Measurements from ENCODE around the gene ERCC6L2.

The ERCC6L2 gene

DNA sequence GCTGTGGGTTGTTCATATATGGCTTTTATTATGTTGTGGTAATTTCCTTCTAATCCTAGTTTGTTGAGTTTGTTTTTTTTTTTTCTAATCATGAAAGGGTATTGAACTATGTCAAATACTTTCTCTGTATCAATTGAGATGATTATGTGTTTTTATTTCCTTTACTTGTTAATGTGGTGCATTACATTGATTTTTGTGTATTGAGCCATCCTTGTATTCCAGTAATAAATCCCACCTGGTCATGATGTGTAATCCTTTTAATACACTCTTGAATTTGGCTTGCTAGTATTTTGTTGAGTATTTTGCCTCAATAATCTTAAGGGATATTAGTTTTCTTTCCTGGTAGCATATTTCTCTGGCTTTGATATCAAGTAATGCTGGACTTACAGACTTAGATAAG, 13.1 kb upstream of the ERCC6L2 start:
- no peak for DNase-seq

DNA sequence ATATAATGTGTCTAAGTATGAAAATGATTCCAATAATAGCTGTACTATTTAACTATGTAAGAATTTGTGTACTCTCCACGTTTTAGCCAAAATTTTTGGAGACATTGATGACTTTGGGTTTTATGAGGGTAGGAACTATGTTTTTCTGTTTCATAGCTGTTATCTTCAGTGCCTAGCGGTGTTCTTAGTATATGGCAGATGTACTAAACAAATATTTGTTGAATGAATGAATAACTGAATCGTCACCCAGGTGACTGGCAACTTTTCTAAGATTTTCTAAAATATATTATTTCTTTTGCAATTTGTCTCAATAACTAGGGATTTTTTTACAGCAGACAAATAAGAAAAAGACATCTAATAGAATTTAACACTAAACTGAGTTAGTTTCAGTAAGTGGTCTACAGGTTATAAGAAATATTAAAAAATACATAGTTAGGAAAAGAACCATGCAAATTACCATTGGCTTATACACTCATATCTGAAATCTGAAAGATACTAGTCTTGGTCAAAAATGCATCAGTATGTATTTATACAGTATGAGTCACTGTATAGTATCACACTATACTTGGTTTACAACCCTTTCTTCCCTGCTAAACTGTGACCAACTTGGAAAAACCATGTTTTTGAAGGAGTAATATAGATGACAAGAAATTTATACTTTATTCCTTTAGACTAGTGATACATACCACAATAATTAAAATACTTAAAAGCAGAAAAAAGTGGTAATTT, 10.5 kb upstream of the ERCC6L2 start:
- no peak for DNase-seq

DNA sequence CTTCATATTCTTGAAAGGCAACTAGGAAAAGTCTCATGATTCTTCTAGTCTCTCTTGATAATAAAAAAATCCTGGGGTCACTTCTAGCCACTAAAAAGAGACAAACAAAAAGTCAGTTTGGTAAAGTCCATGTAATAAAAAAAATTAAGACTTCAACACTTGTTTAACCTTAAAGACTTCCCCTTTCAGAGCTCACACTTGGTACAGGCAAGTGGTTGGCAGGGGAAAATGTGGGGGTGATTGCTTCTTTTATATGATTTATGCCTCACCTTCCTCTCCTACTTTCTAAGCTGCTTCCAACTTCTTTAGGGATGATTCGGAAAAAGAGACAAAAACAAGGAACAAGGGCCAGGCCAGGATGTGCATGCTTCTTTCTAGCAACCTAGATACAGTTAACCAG, 5.1 kb upstream of the ERCC6L2 start:
- no peak for DNase-seq

- no peak for DNase-seq
Measured at GRCh38 chr9:95870906-95871305, 4.6 kb upstream of the ERCC6L2 start.

DNA sequence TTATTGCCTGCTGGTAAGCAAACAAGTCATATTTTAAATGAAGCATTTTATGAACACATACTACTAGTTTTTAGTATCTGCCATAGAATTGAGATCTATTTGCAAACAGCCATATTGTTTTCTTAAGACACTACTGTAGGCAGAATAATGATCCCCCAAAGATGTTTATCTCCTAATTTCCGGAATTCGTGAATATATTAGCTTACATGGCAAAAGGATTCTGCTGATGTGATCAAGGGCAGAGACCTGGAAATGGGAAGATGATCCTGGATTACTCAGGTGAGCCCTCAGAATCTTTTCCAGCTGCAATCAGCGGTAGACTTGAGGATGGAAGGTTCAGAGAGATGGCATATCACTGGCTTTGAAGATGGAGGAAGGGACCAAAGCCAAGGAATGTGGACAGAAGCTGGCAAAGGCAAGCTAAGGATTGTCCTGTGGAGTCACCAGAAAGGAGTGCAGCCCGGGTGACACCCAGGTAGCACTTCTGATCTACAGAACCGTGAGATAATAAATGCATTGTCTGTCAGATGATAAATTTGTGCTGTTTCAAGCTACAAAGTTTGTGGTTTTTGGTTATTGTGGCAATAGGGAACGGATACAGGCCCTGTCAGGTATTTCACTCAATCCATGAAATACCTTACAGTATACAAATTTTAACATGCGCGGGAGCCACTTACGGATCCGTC, 1.0 kb upstream of the ERCC6L2 start:
- no peak for DNase-seq

DNA sequence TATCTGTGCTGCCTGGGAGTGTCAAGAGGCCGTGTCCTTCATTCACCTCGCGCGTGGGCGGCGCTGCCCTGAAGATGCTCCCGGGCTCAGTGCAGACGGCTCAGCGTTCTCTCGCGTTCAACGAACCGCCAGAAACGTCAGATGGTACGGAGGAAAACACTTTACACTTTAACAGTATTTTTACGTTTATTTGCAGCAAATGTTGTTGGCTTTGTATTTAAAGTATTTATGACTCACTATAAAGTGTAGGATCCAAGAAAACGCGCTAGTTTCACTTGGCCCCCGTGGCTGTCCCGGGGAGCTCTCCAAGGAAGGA, 544 bp upstream of the ERCC6L2 start:
- peak in 24 of 56 donors; percentile 0 to 58 (median 31) for DNase-seq

DNA sequence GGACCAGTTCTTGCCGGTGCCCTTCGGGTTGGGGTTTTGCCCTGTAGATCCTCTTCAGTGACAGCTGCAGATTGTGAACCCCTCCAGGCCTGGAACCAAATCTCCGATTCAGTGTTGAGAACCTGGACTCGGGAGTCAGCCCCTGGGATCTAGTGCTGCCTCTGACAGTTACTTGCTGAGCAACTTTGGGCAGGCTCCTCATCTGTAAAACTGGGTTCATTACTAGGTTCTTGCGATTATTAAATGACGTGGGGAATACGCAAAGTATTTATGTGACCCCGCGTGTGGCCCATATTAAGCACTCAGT, 600 bp downstream of the ERCC6L2 start:
- peak in 1 of 56 donors; percentile 48 for DNase-seq

GRCh38 chr9:95876595-95876994, 1.1 kb downstream of the ERCC6L2 start:
- no peak for DNase-seq

DNA sequence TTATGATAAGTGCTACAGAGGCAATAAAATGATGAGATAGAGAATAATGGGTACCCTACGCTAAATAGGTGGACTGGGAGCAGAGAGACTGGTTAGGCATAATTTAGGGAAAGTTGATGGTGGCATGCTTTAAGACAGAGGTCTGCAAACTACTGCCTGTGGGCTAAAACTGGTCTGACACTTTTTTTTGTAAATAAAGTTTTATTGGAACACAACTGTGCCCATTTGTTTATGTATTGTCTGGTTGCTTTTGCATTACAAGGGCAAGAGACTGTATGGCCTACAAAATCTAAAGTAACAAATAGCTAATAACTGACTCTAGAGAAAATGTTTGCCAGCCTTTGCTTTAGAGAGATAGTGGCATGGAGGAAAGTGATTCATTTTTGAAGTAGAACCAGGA, 2.5 kb downstream of the ERCC6L2 start:
- no peak for DNase-seq

- no peak for DNase-seq
Measured at GRCh38 chr9:95879591-95879990, 4.1 kb downstream of the ERCC6L2 start.

DNA sequence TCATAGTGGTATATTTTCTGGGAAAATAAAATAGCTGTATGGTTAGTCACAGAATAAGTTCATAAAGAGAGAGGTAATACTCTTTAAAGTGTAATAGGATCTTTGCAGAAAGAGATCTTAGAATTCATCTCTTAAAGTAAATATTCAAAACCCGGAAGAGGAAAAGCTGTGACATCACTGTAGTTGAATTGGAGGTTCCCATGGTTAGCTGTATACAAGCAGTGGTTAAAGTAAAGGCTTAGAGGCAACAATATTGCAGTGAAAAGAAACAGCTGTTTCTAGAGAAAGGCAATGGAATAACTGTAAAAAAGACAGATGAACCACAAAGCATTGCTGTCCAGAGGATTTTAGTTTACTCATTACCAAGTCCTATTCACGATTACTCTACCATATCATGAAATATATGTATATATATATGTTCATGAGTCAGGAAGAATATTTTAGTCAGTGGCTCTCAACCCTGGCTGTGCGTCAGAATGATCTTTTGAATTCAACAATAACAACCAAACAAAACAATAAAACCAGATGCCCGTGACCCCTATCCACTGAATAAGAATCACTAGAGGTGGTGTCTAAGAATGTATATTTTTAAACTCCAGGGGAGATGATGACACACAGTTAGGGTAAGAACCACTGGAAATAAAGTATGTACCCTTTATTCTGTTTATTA, 4.7 kb downstream of the ERCC6L2 start:
- no peak for DNase-seq

GRCh38 chr9:95887926-95888497, 12.5 kb downstream of the ERCC6L2 start:
- DNase-seq, result no peak

DNA sequence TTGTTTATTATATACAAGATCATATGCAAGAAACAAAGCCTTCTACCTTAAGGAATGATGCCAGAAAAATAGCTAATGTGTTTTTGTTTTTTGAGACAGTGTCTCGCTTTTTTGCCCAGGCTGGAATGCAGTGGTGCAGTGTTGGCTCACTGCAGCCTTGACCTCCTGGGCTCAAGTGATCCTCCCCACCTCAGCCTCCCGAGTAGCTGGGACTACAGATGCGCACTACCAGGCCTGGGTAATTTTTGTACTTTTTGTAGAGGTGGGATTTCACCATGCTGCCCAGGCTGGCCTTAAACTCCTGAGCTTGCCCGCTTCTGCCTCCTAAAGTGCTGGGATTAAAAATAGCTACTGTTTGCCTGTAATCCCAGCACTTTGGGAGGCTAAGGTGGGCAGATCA, 15.1 kb downstream of the ERCC6L2 start:
- no peak for DNase-seq

DNA sequence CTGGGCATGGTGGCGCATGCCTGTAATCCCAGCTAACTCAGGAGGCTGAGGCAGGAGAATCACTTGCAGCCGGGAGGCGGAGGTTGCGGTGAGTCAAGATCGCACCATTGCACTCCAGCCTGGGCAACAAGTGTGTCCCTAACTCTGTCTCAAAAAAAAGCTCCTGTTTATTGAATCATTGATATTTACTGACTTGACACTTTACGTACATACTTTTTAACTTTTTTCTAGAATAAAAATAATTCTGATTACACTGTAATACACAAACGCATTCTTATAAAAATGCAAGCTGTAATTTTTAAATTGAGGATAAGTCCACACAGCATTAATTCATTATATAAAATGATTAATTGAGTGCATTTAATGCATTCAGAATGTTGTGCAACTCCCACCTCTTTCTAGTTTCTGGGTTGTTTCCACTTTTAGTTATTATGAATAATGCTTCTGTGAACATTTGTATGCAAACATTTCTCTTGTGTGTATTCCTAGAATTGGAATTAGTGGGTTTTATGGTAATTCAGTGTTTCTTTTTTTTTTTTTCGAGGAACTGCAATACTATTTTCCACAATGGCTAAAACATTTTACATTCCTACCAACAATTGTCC, 15.7 kb downstream of the ERCC6L2 start:
- DNase-seq, result no peak

- DNase-seq, result no peak
Measured at GRCh38 chr9:95892690-95893089, 17.2 kb downstream of the ERCC6L2 start.

DNA sequence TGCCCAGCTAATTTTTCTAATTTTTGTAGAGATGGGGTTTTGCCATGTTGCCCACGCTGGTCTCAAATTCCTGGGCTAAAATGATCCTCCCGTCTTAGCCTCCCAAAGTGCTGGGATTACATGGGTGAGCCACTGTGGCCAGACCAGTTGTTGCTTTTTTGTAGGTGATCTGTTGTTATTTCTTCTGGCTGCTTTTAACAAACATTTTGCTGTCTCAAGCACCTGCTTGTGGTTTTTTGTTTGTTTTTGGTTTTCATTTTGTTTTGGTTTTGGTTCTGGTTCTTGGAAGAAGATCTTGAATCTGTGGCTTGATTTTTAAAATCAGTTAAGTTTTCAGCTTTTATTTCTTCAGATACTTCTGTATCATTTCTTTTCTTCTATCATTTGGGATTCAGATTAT, 21.1 kb downstream of the ERCC6L2 start:
- no peak for DNase-seq

GRCh38 chr9:95901506-95901905, 26.0 kb downstream of the ERCC6L2 start:
- DNase-seq, result no peak

DNA sequence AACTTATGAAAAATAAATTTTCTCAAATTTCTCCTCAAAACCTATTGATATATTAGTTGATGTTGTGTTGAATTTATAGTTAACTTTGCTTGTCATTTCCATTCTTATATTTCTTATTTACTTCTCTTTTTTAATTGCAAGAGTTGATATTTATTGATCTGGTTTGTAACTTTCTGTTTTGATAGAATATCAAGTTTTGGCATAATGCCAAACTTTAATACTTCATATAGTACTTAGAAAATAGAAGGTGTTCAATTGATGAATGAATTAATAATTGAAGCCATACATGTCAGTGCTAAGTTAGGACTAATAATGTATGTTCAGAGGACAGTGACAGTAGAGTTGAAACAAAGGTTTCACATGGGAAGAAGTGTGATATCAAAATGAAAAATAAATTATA, 27.9 kb downstream of the ERCC6L2 start:
- no peak for DNase-seq

DNA sequence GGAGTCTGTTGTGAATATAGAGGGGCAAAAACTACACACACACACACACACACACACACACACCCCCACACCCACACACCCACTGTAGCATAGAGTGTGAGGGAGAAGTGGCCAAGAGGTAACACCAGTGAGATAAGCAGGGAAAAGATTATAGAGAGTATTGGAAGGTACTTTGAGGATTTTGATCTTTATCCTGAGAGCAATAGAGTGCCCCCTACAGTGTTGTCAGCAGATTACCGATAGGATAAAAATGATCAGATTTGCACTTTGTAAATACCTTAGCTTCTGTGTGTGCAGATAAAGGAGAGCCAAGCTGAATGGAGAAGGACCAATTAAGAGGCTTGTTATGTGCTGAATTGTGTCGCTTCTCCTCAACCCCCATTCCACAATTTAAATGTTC, 32.3 kb downstream of the ERCC6L2 start:
- no peak for DNase-seq

- no peak for DNase-seq
Measured at GRCh38 chr9:95910023-95910707, 34.7 kb downstream of the ERCC6L2 start.

DNA sequence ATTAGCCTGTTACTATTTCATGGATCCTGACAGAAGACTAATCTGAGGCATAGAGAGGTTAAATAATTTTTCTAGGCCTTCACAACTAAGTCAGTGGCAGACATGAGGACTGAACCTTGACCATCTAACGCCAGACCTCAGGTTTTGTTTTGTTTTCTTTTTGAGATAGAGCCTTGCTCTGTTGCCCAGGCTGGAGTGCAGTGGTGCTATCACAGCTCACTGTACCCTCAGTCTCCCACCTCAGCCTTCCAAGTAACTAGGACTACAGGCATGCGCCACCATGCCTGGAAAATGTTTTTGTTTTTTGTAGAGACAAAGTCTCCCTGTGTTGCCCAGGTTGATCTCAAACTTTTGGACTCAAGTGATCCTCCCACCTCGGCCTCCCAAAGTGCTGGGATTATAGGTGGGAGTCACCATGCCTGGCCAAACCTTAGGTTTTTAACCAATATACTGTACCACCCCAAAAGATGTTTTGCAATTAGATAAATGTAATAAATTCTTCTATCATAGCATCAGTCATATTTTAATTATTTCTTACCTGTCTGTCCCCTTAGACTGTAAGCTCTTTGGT, 35.4 kb downstream of the ERCC6L2 start:
- DNase-seq, result no peak

Measured in amygdala (tissue), 56 donors.